Measurements from ENCODE around the gene HK2.

HK2 gene

DNA sequence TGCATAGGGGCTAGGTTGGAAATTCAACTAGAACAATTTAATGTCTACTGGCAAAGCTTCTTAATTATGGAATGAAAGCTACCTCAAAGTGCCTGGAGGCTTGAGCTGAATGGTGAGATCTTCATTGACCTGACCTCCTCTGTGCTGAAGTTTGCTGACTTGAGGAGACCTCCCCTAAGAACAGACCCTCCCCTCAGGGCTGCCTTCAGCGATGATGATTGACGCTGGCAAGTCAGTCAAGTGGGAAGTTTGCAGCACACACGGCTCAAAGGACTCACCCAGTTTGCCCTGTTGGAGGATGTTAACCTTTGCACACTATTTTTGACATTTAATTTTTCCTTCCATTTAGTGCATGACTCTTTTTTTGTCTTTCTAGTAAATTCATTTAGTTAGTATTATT, 107.4 kb downstream of the HK2 start:
- DNase-seq = no peak

DNA sequence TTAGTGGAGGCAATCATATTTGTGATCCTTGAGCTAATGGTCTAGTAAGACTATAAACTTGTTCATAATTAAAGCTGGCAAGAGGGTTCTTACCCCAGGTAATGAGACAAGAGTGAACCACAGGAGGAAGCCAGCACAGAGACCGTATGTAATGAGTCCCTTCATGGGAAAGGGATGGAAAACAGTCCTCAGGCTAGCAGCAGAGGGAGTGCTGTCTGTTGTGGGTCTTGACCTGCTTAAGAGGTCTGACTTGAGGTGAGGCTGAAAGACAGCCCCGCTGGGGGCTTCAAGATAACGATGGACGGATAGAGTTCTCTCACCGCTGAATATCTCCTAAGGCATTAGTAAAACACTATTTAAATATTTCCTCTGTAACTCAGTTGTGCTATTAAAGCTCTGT, 108.3 kb downstream of the HK2 start:
- DNase-seq = no peak

All from midbrain (tissue), 1 donor.